GM21529 (cell line): Measurements from ENCODE around the gene METAP1.
"Not testable (repeated sequence)": the region's sequence is repeated elsewhere in the genome, so short reads cannot be mapped to it uniquely, and the experiment has no call there.

Experiments used
- ATAC-seq: cut with Tn5 transposase; IDR thresholded peaks from one replicate; pipeline ENCODE4 v1.9.1; 2021; ENCODE audit not compliant: unreplicated experiment

METAP1 gene

GRCh38 chr4:99090481-99091215 is 95.1 kb downstream of the METAP1 start:
- no peak for ATAC-seq

- no peak for ATAC-seq
Measured at GRCh38 chr4:99091216-99091575, 95.7 kb downstream of the METAP1 start.

DNA sequence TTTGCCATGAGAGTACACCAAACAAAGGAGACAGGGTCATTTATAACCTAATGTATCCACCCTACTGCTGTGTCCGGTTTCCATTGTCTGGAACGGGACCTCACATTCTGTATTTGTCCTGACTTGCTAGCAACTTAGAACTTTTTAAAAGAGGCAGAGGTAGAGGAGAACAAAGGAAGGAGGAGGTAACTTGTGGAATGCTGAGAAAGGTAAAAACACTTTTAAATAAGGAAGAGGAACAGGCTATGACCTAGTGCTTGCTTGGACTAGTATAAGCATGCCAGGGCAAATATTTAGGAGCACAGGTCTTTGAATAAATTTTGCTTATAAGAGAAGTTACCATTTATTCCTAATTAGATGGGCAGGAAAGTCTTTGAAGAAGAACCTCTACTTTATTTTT is 96.3 kb downstream of the METAP1 start:
- ATAC-seq, result not testable (repeated sequence)

DNA sequence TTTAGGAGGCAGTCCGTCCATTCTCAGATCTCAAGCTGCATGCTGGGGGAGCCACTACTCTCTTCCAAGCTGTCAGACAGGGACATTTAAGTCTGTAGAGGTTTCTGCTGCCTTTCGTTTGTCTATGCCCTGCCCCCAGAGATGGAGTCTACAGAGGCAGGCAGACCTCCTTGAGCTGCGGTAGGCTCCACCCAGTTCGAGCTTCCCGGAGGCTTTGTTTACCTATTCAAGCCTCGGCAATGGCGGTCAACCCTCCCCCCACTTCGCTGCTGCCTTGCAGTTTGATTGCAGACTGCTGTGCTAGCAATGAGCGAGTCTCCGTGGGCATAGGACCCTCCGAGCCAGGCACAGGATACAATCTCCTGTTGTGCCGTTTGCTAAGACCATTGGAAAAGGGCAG is 103.8 kb downstream of the METAP1 start:
- no peak for ATAC-seq

DNA sequence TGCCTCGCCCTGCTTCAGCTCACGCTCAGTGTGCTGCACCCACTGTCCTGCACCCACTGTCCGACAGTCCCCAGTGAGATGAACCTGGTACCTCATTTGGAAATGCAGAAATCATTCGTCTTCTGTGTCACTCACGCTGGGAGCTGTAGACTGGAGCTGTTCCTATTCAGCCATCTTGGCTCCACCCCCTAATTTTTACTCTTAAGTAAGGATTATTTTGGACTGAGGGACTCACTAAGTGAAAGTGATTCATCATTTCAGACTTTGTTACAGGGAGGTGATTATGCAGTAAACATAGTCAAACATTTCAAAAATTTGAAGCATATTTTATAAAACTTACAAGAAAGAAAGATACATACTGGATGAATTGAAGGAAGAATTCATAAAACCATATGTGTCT is 104.3 kb downstream of the METAP1 start:
- not testable (repeated sequence) for ATAC-seq

DNA sequence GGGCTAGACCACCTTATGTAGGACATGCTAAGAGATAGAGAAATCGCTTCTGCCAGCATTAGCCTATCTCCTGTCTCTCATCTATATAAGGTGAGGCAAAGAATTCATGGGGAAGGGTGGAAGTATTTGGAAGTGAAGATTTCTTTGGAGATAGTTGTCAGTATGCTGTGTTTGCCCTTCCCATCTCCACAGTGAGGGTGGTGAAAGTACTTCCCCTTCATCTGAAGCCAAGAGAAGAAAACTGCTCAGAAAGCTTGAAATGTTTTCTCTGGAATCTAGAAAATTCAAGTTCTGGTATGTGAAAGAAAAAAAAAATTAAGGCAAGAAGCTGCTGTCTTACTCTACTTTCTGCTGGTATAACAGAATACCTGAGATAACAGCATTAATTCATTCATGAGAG is 105.4 kb downstream of the METAP1 start:
- ATAC-seq, result no peak

DNA sequence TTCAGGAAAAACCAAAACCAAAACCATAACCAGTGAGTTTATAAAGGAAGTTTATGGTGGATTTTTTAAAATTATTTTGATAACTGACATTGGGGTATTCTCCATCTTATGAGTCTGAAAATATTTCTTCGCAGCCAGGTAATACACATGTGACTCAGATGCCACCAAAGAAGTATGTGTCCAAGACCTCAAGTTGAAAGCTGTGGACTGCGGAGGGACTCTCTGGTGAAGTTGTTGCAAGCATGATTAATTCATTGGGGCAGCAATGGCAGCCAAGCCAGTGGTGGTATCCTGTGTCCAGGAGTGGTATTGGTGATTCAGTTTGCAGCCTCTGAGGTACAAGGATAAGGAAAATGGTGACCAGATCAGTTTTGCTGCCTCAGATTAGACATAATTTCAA is 107.1 kb downstream of the METAP1 start:
- ATAC-seq, result no peak

DNA sequence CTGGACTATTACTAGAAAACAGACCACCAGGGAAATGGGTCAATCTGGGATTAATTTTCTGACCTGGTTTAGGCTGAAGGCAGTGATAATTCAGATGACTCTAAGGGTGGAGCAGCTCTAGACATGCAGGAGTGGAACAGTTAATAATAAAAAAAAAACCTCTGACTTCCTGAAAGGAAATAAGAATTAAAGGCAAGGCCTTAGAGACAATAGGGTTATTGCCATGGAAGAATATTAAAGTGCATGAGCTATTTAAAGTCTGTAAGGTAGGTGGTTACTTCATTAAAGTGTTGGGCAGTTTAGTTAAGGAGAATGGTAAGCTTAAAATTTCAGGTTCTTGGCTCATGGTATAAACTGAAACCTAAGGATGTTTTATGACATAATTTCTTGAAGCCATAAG is 107.6 kb downstream of the METAP1 start:
- no peak for ATAC-seq

- ATAC-seq, result no peak
Measured at GRCh38 chr4:99104153-99104552, 108.6 kb downstream of the METAP1 start.

DNA sequence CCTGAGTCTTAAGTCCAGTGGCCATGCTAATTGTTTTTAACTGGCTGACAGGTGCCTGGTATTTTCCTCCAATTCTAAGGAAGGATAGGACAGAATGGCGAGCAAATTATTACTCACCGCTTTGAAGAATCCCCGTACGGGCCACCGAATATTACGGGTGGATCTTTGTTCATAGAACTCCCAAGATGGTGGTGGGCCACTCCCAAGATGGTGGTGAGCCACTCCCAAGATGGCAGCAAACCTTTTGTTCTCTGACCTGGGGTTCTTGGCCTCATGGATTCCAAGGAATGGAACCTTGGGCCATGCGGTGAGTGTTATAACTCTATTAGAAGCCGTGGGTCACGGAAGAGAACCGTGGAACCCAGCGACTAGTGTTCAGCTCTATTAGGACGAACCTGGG is 113.8 kb downstream of the METAP1 start:
- ATAC-seq, result not testable (repeated sequence)
